ENCODE results near the gene NLRP9. TPM values are rescaled to one million over a fixed set of nuclear protein-coding genes. Genes with fewer than 3 reads are reported as not detected.

The NLRP9 gene
- polyA plus RNA-seq, 1 donor from 2014 or later, result not detected

GRCh38 chr19:55689411-55690108 is 48.6 kb downstream of the NLRP9 start:
- H3K9me3 ChIP-seq (ENCODE audit: low read length), result no peaks in the 10 kb centered on the region

GRCh38 chr19:55688422-55689218 is 49.6 kb downstream of the NLRP9 start:
- H2AFZ ChIP-seq (ENCODE audit: low read depth, low read length), result no peak overlapping the region
- no peaks in the 10 kb centered on the region for H3F3A ChIP-seq (ENCODE audit: insufficient read depth, low read length, poor library complexity, severe bottlenecking)
- H3K27me3 ChIP-seq (ENCODE audit: insufficient read depth, low read depth, low read length), result no peaks in the 10 kb centered on the region
- no peak overlapping the region for H3K9ac ChIP-seq (ENCODE audit: low read length)
- no peak for TF ChIP-seq RAD21 (conservative IDR thresholded peaks at IDR 0.05)
- TF ChIP-seq EP300 (conservative IDR thresholded peaks at IDR 0.05; ENCODE audit: poor library complexity, severe bottlenecking), result no peak
- no peak for TF ChIP-seq TAF1 (IDR thresholded peaks at IDR 0.05; ENCODE audit: low read depth)
- no peak for TF ChIP-seq EZH2 (IDR thresholded peaks at IDR 0.05; ENCODE audit: borderline replicate concordance, insufficient read depth, low read length, poor library complexity, severe bottlenecking)
- no peak for TF ChIP-seq REST (IDR thresholded peaks at IDR 0.05; ENCODE audit: borderline replicate concordance)
- TF ChIP-seq CTCF (IDR thresholded peaks at IDR 0.05; ENCODE audit: poor library complexity, severe bottlenecking), result no peak
- no peak for TF ChIP-seq MXI1 (conservative IDR thresholded peaks at IDR 0.05; ENCODE audit: poor library complexity, severe bottlenecking)
- no peak for TF ChIP-seq POLR2AphosphoS5 (IDR thresholded peaks at IDR 0.05)
- no peak for TF ChIP-seq SMC3 (conservative IDR thresholded peaks at IDR 0.05; ENCODE audit: poor library complexity)
- H3K4me2 ChIP-seq (ENCODE audit: low read length), result no peak overlapping the region
- H3K4me3 ChIP-seq (ENCODE audit: low read length), result no peak overlapping the region
- no peaks in the 10 kb centered on the region for H4K20me1 ChIP-seq (ENCODE audit: insufficient read depth)
- peaks cover 3% of the 10 kb centered on the region for H3K79me2 ChIP-seq (replicated peaks; ENCODE audit: insufficient read depth, low read length)
- H3K9me3 ChIP-seq (ENCODE audit: low read length), result no peaks in the 10 kb centered on the region
- no peaks in the 10 kb centered on the region for H3K9me2 ChIP-seq (ENCODE audit: insufficient read depth, low read length)
- H3K27ac ChIP-seq (ENCODE audit: low read length), result no peak overlapping the region
- no peaks in the 10 kb centered on the region for H3K36me3 ChIP-seq (ENCODE audit: insufficient read depth, low read length)

More at GRCh38 chr19:55689411-55690108, 48.6 kb downstream of the NLRP9 start:
- H3K9ac ChIP-seq (ENCODE audit: low read length), result no peak overlapping the region
- H3K36me3 ChIP-seq (ENCODE audit: insufficient read depth, low read length), result no peaks in the 10 kb centered on the region
- H3K79me2 ChIP-seq (replicated peaks; ENCODE audit: insufficient read depth, low read length), result no peaks in the 10 kb centered on the region
- H3K9me2 ChIP-seq (ENCODE audit: insufficient read depth, low read length), result no peaks in the 10 kb centered on the region
- TF ChIP-seq MXI1 (conservative IDR thresholded peaks at IDR 0.05; ENCODE audit: poor library complexity, severe bottlenecking) (no peak), REST (IDR thresholded peaks at IDR 0.05; ENCODE audit: borderline replicate concordance) (no peak), EP300 (conservative IDR thresholded peaks at IDR 0.05; ENCODE audit: poor library complexity, severe bottlenecking) (no peak)
- H4K20me1 ChIP-seq (ENCODE audit: insufficient read depth), result no peaks in the 10 kb centered on the region
- no peak overlapping the region for H3K4me3 ChIP-seq (ENCODE audit: low read length)
- H3K4me2 ChIP-seq (ENCODE audit: low read length), result no peak overlapping the region
- no peaks in the 10 kb centered on the region for H3K27me3 ChIP-seq (ENCODE audit: insufficient read depth, low read depth, low read length)
- H2AFZ ChIP-seq (ENCODE audit: low read depth, low read length), result no peak overlapping the region
- no peaks in the 10 kb centered on the region for H3F3A ChIP-seq (ENCODE audit: insufficient read depth, low read length, poor library complexity, severe bottlenecking)
- H3K27ac ChIP-seq (ENCODE audit: low read length), result no peak overlapping the region
